ENCODE measurements around the gene PRKCH.

The PRKCH gene

DNA sequence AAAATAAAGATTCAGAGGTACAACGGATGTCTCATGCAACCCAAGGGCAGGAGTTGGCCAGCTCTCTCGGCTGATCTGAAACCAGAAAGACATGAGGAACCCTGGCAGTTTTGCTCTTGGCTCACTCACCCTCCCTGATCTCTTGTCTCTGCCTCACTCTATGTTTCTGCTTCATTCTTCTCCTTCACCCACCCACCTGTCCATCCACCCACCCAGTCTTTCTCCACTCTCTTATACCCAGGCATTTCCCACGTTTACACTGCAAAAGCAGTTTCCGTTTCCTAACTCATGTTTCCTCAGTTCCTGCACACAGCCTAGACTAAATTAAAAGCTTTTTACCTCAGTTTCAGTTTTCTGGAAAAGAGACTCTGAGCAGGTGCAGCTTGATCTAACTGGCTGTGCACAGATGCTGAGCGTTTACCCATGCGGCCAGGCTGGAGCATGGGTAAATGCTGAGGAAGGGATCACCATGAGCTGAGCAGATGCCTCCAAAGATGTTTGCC, 157.6 kb downstream of the PRKCH start:
- DNase-seq, result peak; percentile 59

DNA sequence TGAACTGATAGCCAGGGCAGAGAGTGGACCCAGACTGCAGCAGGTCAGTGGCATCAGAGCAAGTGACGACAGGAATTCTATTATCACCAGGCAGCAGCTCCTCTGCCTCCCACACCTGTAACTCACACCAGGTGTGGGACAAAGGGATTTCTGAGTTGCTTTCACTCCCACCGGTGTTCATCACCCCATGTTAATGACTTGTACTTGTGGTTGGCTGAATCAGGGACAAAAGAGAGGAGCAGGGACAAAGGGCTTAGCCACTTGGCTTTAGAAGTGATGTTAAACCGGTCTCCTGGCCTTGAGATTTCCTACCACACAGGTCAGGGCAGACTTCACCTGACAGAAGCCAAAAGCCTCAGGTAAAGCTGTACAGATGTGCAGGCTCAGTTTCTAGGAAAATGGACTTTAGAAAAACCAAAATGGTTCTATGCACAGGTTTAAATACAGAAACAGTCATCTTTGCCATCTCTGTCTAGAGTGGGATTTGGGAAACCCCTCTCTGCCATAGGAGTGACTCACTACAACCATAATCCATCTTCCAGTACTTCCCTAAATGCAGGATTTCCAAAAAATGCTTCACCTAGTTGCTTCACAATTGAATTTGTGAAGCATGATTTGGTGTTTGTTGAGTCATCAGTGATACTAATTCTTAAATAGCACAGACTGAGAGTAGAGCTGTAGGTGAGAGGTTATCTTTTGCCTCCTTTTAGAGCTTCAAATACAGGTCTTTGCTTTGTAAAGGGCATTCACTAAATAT, 158.5 kb downstream of the PRKCH start:
- DNase-seq, result no peak

DNA sequence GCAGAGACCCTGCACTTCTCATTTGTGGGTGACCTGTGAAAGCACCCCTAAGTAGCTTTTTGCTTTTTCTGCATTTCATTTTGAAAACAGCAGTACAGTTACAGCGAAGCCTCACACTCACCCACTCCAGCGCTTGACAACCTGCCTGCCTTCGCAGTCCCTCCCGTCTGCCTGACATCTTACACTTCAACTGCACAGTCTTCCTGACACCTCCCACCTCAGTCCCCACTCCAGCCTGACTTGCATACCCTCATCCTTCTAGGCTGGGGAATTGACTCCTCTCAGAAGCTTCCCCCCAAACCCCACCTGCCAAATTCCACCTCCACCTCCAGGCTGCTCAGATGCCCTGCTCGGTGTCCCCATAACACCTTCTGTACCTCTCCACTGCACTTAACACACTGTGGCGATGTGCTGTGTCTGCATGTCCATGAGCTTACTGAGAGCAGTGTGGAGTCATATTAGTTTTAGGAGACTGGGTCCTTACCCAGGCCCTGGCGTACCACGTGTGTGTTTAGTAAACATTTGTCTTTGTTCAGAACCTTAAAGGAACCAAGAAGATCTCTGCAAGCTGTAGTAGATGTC, 159.4 kb downstream of the PRKCH start:
- DNase-seq, result no peak

DNA sequence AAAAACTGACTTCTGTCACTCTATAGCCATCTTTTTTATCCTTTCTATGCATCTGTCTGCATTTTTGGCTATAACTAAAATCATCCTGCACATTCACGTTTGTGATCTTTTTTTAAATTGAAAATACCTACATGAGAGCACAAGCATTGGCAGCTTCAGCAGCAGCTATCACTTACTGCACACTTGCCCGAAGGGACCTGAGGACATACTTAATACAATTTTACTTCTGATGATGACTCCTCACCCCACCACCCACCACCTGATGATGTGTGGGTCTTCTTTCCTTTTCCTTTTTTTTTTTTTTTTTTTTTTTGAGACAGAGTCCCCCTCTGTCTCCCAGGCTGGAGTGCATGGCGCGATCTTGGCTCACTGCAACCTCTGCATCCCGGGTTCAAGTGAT, 160.3 kb downstream of the PRKCH start:
- DNase-seq, result no peak

DNA sequence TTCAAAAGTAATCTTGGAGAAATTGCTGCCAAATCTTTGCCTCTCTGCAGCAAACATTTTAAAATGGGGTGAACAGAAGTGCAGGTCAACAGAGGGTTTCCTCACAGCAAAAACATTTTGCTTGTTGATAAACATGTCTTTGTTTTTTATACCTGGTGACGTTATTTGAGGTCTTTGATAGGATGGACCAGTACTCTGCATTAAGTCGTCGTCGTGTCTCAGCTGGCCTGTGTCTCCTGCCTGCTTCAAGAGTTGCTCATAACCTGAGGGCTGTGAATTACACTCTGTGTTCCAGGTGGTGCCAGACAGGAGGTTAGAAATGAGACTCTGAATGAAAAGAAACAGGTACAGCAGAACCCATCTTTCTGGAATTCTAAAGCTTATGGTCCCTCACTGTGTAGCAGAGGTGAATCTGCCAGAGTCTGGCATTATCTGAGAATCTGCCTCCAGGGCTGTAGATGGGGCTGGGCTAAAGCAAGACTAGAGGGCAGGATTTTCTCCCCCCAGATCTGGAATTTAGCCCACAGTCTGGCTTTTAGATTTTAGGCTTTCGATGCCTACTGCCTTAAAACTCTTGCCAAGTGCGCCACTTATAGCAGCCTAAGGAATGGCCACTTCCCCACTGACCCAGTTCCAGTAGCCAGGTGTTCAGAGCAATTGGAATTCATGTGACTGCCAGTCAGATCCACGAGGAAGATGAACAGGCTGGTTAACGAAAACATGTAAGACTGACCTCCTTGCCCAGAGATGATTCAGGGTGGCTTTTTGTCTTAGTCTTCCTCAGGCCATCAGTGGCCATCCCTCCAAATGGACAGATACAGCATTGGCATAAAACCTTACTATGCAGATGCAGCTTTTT, 161.2 kb downstream of the PRKCH start:
- DNase-seq, result no peak

DNA sequence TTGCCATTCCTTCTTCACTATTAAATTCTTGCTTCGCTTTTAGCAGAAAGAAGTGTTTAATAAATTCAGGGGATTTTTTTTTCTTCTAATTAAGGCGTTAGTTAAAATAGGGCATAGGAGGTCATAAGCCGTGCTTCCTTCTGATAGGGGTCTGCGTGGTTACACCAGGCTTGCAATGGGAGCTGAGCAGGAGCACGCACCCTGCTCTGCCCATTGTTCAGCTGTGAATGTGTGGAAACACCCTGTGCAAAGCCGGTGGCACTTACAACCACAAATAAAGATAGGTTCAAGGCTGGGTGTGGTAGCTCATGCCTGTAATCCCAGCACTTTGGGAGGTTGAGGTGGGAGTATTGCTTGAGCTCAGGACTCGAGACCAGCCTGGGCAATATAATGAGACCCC, 162.1 kb downstream of the PRKCH start:
- no peak for DNase-seq

DNA sequence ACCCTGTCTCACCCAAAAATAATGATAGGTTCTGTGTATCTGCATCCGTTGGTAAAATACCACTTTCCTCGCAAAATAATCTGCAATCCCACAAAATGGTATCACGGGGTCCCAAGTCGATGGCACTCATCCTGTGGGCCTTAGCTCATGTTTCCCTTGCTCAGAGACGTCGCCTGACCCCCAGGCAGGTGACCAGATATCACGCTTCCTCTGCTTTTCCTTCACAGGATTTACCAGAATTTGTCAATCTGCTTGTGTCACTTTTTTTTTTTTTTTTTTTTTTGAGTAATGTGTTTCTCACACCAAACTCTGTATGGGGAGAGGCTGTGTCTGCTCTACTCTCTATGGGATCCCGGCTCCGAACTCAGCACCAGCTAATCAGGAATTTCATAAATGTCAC, 162.7 kb downstream of the PRKCH start:
- no peak for DNase-seq

DNA sequence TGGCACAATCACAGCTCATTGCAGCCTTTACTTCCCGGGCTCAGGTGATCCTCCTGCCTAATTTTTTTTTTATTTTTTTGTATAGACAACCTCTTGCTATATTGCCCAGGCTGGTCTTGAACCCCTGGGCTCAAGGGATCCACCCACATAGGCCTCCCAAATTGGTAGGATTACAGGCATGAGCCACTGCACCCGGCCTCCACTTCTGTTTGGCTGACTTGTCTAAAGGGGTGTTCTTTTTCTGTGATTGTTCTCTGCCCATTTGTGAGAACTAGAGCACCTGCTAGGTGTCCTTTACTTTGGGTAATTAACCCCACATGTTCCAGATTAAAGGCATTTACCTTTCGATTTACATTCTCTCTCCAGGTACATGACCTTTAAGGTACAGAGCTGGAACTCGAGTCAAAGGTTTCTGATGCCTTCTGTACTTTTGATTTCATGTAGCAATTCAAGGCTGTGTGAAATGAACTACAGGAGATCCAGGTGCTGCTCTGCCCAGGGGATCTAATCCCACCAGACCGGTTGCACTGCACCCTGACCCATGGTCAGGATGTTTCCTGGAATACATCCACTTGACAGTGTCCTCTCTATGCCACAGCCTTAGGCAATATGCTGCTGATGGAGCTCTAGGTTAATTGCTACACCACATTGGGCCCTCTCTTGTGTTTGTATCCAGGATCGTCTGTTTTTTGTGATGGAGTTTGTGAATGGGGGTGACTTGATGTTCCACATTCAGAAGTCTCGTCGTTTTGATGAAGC, 163.6 kb downstream of the PRKCH start:
- DNase-seq, result no peak

DNA sequence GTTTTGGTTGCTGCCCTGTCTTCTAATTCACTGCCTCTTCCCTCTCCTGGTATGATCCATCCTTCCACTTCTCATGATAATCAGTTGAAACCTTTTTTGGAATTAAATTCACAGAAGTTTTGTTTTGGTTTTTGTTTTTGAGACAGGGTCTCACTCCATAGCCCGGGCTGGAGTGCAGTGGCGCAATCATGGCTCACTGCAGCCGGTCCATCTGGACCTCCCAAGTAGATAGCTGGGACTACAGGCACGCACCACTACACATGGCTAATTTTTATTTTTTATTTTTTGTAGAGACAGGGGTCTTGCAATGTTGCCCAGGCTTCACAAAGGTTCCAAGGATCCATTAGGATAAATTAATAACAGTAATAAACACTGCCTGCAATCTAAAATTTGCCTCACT, 164.3 kb downstream of the PRKCH start:
- DNase-seq, result no peak

DNA sequence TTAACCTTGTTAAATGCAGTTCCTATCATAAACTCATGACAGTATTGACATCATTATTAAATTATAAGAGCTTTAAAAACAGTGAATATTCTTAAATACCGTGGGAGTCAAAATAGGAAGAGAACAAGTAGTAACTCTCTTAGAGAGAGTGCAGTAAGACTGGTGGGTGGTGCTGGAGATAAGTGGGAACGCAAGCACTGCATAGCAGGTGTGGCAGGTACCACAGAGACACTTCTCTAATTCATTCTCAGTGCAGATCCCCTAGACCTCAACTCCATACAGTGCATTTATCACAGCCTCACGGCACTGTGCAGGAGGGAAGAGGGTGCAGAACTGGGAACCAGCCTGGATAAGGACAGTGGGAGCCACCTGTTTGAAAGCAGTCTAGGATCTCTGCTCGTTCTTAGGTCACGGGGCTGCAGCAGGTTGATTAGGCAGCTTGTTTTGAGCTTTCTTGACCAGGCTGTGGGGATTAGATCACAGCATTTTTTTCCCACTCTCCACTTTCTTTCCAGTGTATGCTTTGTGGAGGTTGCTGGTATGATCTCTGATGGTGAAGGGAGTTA, 165.6 kb downstream of the PRKCH start:
- no peak for DNase-seq

DNA sequence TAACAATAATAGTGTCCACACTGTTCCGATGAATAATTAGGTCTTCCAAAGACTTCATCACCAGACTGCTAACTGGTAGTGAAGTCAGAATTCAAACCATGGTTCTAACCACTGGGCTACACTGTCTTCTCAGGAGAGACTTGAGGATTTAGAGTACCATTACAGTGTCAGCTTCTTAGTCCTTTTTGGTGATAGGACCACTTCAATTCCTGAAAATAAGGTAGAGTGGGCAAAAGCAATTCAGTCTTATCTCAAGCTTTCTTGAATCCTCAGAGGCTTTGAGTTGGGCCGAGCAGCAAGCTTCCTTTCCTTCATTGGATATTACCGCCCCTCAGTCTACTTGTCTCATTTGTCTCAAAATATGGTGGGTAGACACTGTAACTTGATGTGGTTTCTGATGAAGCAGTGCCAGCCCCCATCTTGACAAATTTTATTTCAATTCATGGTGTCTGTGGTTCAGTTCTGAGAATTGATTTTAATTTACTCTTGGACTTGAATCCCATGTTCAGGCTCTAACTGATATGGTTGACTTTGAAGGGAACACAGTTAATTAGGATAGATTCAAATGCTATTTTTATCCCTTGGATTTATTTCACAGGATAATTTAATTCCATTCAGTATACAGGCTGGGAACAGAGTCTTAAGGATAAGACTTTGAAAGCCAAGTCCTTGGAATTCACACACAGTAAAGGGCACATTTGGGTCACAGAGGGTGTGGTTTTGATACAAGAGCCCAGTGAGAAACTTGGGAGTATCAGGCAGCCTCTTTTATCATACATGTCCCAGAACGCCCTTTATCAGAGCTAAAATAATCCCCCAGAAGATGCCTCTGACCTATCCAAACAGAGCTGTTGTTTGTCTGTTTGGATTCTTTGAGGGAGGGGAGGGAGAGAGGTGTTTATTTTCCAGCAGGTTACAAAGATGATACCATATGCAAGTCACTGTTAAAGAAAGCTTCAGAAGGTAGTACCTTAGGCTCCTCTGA, 167.3 kb downstream of the PRKCH start:
- no peak for DNase-seq

DNA sequence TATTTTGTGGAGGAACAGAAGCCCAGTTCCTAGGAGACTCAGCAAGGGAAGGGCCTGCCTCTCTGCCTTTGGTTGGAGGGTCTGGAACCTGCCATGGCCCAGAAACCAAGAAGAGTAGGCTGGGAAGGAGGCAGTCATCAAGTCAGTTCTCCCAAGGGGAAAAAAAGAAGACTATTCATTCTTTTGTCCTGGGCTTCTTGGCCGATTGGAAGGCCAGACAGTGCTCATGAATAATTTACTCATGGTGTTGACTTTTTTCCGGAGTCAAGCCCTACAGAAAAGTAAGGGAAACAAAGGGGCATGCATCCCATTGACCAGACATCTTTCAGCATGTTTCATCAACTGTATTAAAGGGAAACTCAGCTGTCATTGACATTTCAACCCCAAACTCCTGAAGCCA, 168.1 kb downstream of the PRKCH start:
- DNase-seq, result no peak

DNA sequence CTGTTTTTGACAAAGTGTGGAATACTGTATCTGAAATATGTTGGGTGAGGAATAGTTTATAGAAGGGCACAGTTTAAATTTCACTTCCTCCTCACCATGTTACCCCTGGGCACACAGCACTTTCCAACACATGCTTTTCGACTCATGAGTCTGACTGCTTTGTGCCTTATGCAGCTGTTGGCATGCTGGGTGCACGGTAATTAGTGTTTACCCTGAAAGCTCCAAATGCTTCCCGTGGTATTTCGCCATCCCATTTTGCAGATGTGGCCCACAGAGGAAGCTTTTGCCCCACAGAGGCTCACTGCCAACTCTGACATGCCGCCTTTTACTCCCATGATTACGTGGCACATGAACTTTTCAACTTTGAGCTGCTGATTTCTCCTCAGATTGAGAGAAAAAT, 168.6 kb downstream of the PRKCH start:
- no peak for DNase-seq

DNA sequence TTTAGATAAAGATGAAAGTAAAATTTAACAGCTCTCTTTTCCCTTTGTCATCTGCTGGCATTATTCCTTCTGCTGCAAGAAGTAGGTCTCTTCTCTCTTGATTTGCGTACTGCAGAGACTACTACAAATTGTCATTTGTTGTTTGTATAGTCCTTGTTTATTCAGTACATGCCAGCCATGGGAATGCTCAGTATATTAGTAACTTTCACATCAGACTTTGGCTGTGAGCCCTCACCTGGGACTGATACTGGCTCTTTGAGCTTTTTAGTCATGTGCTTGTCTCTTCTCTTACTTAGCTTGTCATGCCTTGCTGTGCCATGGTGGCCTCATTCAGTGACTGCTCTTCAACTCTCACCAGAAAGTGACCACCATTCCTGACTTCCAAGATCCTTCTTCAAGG, 169.8 kb downstream of the PRKCH start:
- no peak for DNase-seq

DNA sequence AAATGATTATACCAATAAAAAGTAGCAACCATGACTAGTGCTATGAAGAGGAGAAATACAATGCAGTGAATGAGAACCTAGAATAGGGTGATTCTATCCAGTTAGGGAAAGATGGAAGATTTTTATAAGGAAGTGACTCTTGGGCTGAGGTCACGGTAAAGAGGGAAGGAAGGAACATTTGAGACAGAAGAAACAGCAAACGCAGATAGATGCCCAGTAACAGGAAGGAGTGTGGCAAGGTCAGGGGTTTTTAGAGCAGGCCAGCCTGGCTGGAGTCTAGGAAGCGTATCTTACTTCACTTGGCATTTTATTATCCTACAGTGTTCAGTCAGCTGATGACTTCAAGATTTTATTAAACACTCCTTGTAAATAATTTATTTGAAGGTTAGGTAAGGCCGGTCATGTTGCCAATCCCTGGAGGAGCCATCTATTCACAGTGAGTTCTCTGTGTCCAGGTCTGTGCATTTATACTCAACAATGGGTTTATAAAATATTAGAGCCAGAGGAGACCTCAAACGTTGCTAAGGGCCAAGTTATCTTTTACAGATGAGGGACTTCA, 170.6 kb downstream of the PRKCH start:
- no peak for DNase-seq

DNA sequence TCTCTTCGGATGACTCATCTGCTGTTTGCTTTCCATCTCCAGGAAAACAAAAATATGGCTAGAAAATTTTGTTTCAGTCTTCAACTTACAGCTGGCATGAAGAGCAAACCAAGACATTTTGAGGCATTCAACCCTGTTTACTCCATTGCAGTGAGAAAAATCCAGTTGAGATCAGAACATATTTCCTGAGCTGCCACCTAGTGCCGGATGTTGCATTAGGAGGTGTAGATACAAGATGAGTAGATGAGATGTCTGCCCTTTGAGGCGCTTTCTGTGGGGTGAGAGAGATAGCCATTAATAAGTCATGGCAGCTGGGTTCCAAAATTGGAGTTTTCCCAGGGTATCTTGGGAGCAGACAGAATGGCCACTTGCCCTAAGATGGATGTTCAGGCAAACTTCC, 171.1 kb downstream of the PRKCH start:
- no peak for DNase-seq

DNA sequence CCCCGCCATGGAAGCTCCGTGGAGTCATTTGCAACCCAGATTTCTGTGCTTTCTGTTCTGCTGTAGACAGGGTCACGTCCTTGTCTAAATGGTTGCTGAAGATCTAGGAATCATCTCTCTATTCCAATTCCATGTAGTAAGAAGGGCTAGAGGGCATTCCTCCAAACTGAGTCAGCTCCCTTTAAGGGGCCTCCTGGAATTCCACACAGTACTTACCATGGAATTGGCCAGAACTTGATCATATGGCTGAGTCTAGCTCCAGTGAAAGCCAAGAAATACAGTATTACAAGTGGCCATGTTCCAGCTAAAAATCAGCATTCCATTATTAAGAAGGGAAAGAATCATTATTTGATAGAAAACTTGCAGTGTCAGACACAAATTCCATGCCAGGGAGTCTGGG, 171.9 kb downstream of the PRKCH start:
- no peak for DNase-seq

DNA sequence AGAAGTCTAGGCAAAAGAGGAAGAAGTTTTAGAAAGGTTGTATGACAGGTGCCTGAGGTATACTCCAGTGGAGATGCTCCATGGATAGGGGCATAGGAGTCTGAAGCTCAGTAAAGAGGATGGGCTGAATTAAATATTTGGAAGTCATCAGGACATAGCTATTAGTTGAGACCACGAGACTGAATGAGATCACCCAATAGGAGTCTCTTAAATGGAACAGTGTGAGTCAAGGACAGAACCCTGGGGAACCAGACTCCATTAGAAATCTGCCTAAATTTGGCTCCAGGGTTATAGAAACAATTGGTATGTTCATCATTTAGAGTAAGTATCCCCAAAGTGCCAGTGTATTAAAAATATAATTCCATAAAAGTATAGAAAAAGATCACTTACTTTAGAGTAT, 172.6 kb downstream of the PRKCH start:
- no peak for DNase-seq

DNA sequence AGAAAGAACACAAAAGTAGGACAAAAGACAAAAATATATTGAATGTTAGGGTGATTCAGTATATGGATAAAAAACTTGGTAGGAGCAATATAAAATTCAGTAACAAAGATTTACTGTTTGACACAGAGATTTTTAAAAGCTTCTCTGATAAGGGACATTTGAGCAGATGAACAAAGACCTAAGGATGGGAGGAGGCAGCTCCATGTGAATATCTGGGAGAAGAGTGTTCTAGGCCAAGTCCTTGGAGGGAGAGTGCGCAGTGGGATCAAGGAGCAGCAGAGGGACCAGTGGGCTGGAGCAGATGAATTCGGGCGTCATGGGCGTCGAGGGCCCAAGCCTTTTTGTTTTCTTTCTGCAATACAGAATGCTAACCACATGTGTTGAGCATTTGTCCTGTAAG, 174.4 kb downstream of the PRKCH start:
- no peak for DNase-seq

DNA sequence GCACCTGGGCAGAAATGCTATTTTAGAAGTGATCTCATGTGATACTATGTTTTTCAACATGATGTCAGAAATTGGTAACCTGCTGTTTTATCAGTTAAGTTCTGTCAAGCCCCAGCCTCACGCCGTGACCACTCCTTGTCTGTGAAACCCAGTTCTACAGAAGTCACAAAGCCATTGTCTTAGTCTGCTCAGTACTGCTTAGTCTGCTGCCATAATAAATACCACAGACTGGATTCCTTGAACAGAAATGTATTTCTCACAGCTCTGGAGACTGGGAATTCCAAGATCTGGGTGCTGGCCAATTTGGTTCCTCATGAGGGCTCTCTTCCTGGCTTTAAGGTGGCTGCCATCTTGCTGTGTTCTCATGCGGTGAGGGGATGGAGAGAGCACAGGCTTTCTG, 176.9 kb downstream of the PRKCH start:
- DNase-seq, result no peak

DNA sequence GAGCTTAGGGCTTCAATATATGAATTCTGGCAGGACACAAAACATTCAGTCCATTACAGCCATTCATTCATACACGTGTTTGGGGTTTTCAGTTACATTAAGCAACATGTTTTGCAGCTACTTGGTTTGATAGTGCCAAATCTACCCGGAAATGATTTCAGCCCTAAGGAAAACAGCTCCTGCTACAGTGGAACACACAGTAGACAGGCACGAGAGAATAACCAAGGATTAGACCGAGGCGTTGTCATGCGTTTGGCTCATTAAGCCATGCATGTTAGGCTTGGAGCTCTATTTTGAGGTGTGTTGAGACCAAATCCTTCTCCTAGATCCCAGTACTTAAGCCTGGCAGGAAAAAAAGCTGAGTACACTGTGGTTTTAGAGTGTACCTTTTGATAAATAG, 177.4 kb downstream of the PRKCH start:
- no peak for DNase-seq

All from stimulated activated CD4-positive, alpha-beta T cell treated with anti-CD3 and anti-CD28 coated beads, Interleukin-15, amount 100 ng/mL, for 24 hours (primary cell).